AG04449 (cell line): ENCODE measurements around the gene QRICH1.

Source experiments
- CTCF ChIA-PET: fragments of 350-600 bp; formaldehyde crosslinking; extraction: SDS; loops from one replicate; lab custom pipeline; 2021; ENCODE audit warnings: antibody characterized with exemption; lab: Yijun Ruan, JAX
- POLR2A ChIA-PET: fragments of 400-600, 350-600 bp; formaldehyde crosslinking; extraction: SDS; loops from one replicate; lab custom pipeline; 2020; ENCODE audit warnings: antibody characterized with exemption, inconsistent platforms; lab: Yijun Ruan, JAX
- DNase-seq: peaks from one replicate; pipeline ENCODE4 v3.0.0-alpha.2; 2010; ENCODE audit warnings: low read depth, low spot score
- H3K4me3 ChIP-seq: 2 replicates; pipeline ENCODE4 v1.5.1; 2011; ENCODE audit warnings: low read depth, mild to moderate bottlenecking, control low read depth, low read length
- TF ChIP-seq, protein P1 (sequence below): IDR thresholded peaks from one replicate; pipeline ENCODE4 v1.5.1; 2011; ENCODE audit warnings: mild to moderate bottlenecking, moderate library complexity, low read length, control low read depth, inconsistent platforms; ENCODE audit not compliant: insufficient read depth; ENCODE audit errors: missing control alignments

The QRICH1 gene

DNA sequence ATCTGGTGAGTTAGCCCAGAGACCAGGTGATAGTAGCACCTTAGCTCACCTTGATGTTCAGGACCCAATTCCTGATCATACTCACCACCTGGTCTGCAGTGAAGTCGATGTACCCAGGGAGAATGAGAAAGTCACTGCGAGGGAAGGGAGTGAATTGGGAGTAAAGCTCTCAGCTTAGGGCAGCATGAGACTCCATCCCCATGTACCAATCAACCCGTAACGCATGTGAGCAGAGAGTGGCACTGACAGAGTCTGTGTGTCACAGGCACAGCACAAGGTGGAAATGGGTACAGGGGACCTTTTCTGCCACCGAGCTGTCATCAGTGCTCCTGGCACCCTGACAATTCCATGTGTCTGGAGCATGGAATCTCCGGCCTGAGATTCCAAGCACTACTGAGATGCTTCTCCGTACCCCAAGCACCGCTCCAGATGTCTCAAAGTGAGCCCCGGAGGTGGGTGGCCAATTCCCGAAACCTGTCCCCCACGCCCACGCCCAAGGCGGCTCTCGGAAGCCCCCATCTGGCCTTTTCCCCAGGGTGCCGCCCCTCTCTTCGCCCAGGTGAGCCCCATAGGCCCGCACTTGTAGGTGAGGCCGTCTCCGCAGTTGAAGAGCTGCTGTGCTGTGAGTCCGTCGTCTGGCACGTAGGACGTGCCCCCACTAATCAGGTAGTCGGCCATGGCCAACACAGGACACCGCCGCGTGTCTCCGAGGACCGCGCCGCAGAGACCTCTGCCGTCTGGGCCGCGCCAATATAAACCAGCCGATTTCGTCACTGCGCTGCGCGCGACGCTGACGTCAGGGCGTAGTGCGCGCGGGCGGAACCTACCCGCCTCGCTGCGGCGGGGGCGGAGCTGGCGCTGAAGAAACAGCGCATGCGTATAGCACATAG lies 65.0 kb downstream of the QRICH1 start, which contains the start of gene IMPDH2:
Gene IMPDH2 (minus strand): TSS at position 726 of the 890 bp plus-strand sequence. CDS start 48 bp downstream, at position 678.
- CTCF ChIA-PET = interaction anchor here (0.6 to 1.7 kb wide), 5 partner anchors 13 to 142 kb away, joined by 3 to 6 read pairs (median 3); partner anchors contain the start of gene WDR6
- TF ChIP-seq, protein P1, sequence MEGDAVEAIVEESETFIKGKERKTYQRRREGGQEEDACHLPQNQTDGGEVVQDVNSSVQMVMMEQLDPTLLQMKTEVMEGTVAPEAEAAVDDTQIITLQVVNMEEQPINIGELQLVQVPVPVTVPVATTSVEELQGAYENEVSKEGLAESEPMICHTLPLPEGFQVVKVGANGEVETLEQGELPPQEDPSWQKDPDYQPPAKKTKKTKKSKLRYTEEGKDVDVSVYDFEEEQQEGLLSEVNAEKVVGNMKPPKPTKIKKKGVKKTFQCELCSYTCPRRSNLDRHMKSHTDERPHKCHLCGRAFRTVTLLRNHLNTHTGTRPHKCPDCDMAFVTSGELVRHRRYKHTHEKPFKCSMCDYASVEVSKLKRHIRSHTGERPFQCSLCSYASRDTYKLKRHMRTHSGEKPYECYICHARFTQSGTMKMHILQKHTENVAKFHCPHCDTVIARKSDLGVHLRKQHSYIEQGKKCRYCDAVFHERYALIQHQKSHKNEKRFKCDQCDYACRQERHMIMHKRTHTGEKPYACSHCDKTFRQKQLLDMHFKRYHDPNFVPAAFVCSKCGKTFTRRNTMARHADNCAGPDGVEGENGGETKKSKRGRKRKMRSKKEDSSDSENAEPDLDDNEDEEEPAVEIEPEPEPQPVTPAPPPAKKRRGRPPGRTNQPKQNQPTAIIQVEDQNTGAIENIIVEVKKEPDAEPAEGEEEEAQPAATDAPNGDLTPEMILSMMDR = peak; percentile 14
- POLR2A ChIA-PET = interaction anchor here (0.6 to 1.9 kb wide), 16 partner anchors 8 to 344 kb away, joined by 3 to 25 read pairs (median 6); partner anchors contain the start of genes DALRD3, LAMB2, P4HTM and QRICH1

DNA sequence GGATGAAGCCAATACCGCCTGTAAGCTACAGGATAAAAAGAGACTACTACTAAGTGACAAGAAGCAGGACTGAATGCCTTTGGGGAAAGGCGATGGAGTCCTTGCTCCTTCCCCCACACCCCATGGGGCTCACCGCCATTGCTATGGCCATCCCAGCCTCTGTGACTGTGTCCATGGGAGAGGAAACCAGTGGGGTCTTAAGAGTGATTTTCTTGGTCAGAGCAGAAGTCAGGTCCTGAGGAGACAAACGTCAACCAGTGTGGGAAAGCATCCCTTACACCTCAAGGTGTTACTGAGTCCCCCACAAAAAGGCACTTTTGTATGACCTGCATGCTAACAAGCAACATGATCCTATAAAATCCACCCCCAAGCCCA lies 65.6 kb downstream of the QRICH1 start:
- ChIA-PET POLR2A (interaction anchor here (0.9 to 1.9 kb wide), 4 partner anchors 7 to 65 kb away, joined by 3 to 25 read pairs (median 14); partner anchors contain the start of gene QRICH1), CTCF (interaction anchor here (1.3 to 1.7 kb wide), 2 partner anchors 41 to 142 kb away, joined by 3 to 6 read pairs; no protein-coding TSS in a partner anchor)
- TF ChIP-seq, protein P1 = no peak

More for the DNA sequence above, 65.0 kb downstream of the QRICH1 start, which contains the start of gene IMPDH2:
- peak within 1 kb of the TSS; percentile 90 for H3K4me3 ChIP-seq
- DNase-seq = no peak

DNA sequence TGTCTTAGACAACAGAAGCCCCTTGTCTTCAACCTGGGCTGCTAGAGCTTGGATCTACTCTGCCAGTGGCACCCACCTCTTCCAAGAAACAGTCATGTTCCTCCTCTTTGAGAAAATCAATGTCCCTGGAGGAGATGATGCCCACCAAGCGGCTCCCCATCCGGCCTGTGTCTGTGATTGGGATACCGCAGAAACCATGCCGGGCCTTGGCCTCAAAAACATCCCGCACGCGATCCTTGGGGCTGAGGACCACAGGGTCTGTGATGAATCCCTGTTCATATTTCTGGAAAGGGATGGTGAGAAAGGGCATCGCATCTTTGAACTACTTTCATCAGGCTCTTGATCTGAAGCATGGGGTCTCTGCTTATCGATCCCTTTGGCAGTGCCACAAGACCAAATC lies 66.2 kb downstream of the QRICH1 start:
- ChIA-PET CTCF (interaction anchor here (1.7 kb wide), 1 partner anchor 40 kb away, joined by 6 read pairs; no protein-coding TSS in a partner anchor), POLR2A (interaction anchor here (0.9 to 3.1 kb wide), 2 partner anchors 20 to 39 kb away, joined by 3 to 19 read pairs; partner anchors contain the start of gene WDR6)
- TF ChIP-seq, protein P1 = no peak
- 0 out of 2 replicates have a peak overlapping the region, but pooled peaks have one; percentile 3 for H3K4me3 ChIP-seq
- DNase-seq = no peak

More for the DNA sequence above, 65.6 kb downstream of the QRICH1 start:
- H3K4me3 ChIP-seq = peak overlapping the region; percentile 90
- DNase-seq = no peak

DNA sequence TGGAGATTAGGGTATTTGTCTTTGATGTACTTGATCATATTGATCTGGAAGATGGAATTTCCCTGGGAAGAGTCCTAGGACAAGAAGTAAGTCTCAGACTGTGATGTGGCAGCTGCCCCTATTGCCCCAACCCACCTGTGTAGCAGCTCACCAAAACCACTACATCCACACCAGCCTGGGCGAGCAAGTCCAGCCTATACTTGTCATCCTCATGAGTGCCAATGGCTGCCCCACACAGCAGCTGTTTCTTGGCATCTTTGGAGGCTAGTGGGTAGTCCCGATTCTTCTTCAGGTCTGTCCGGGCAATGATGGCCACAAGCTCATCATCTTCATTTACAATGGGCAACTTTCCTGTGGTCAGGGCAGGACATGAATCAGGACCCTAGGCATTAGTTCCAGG lies 67.3 kb downstream of the QRICH1 start:
- DNase-seq = no peak
- CTCF ChIA-PET = interaction anchor here (0.6 to 8.0 kb wide), 5 partner anchors 13 to 81 kb away, joined by 3 to 59 read pairs (median 4); partner anchors contain the start of genes P4HTM and WDR6
- POLR2A ChIA-PET = interaction anchor here (0.6 to 3.1 kb wide), 4 partner anchors 19 to 67 kb away, joined by 3 to 19 read pairs (median 3); partner anchors contain the start of genes QRICH1 and WDR6
- TF ChIP-seq, protein P1 = no peak
- H3K4me3 ChIP-seq = no peak overlapping the region

DNA sequence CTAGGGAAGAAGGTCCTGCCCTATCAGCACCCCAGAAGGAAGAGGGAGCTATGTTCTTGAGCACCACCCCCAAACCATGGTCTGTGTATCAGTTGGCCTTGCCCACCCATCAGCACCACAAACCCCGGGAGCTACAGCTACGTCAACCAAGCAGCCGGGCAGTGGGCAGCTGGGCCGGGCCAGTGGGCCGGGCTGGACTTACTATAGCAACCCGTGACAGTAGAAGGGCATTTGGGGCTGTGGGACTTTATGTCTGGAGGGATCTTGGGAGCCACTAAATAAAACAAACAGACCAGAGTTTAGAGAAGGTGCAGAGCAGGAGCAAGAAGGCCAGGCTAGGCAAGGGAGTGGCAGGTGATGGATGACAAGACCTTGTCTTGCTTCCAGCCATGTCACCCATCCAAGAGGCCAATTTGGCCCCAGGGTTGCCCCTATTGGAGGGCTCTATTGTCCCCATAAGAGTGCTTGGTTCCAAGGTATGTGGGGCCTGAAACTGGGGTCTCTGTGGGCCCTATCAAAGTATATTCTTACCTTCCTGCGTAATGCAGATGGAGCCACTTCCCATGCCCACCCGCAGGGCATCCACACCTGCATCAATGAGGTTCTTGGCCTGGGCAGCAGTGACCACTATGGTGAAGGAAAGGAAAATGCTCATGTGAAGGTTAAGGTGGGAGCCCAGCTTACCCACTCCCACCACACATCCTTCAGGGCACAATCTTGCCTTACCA lies 67.9 kb downstream of the QRICH1 start:
- no peak for DNase-seq
- TF ChIP-seq, protein P1 = no peak
- ChIA-PET CTCF (interaction anchor here (0.6 to 8.0 kb wide), 6 partner anchors 13 to 81 kb away, joined by 3 to 59 read pairs (median 4); partner anchors contain the start of genes P4HTM and WDR6), POLR2A (interaction anchor here (0.6 to 3.1 kb wide), 3 partner anchors 19 to 68 kb away, joined by 3 to 19 read pairs (median 3); partner anchors contain the start of genes QRICH1 and WDR6)
- H3K4me3 ChIP-seq = no peak overlapping the region
